GM10266 (cell line): ENCODE results near the gene VSIG8.

Experiments
- DNase-seq: peaks from one replicate; pipeline ENCODE4 v3.0.0; 2012; ENCODE audit errors: extremely low spot score
- CTCF ChIP-seq: IDR thresholded peaks from 2 replicates; pipeline ENCODE4 v1.5.1; 2012; ENCODE audit warnings: mild to moderate bottlenecking, low read depth; ENCODE audit not compliant: control insufficient read depth, insufficient read depth; ENCODE audit errors: missing control alignments

VSIG8 gene

GRCh38 chr1:159892944-159893343 is 30.5 kb upstream of the VSIG8 start:
- no peak for DNase-seq

GRCh38 chr1:159891275-159892157 is 29.1 kb upstream of the VSIG8 start:
- peak; percentile 73 for DNase-seq
- TF ChIP-seq CTCF: peak; percentile 99

More at GRCh38 chr1:159892944-159893343, 30.5 kb upstream of the VSIG8 start:
- peak; percentile 37 for TF ChIP-seq CTCF

- no peak for TF ChIP-seq CTCF
Observed at GRCh38 chr1:159890390-159890789, 27.9 kb upstream of the VSIG8 start.

GRCh38 chr1:159889821-159890252 is 27.4 kb upstream of the VSIG8 start:
- DNase-seq: peak; percentile 77
- no peak for TF ChIP-seq CTCF

More at GRCh38 chr1:159890390-159890789, 27.9 kb upstream of the VSIG8 start:
- DNase-seq: no peak

- no peak for DNase-seq
- no peak for TF ChIP-seq CTCF
Observed at GRCh38 chr1:159889202-159889601, 26.7 kb upstream of the VSIG8 start.

GRCh38 chr1:159884296-159884695 is 21.8 kb upstream of the VSIG8 start:
- DNase-seq: no peak
- no peak for TF ChIP-seq CTCF

- DNase-seq: no peak
- no peak for TF ChIP-seq CTCF
Observed at GRCh38 chr1:159883134-159883533, 20.7 kb upstream of the VSIG8 start.
